Progenitor cell of endocrine pancreas (in vitro differentiated cells): Measurements from ENCODE around the gene BUB1. TPM values are rescaled to one million over a fixed set of nuclear protein-coding genes. Genes with fewer than 3 reads are reported as not detected.
A peak's percentile ranks its signal among the peaks of the same experiment; 100 is the strongest.

Source experiments
- DNase-seq: peaks from one replicate; pipeline ENCODE4 v3.0.0; 2021; ENCODE audit warnings: low spot score; ENCODE audit not compliant: unreplicated experiment
- H3K27ac Mint-ChIP-seq: 2 replicates; pipeline ENCODE4 v1.8.0; 2021; ENCODE audit warnings: mild to moderate bottlenecking, moderate library complexity, mixed read lengths
- H3K27me3 Mint-ChIP-seq: 2 replicates; pipeline ENCODE4 v1.8.0; 2021; ENCODE audit warnings: mixed read lengths
- H3K36me3 Mint-ChIP-seq: 2 replicates; pipeline ENCODE4 v1.8.0; 2022; ENCODE audit warnings: mixed read lengths; ENCODE audit not compliant: insufficient read depth
- H3K4me1 Mint-ChIP-seq: 2 replicates; pipeline ENCODE4 v1.8.0; 2021; ENCODE audit warnings: low read depth, mixed read lengths
- H3K4me3 Mint-ChIP-seq: 2 replicates; pipeline ENCODE4 v1.8.0; 2021; ENCODE audit warnings: low read depth, mild to moderate bottlenecking, moderate library complexity, mixed read lengths
- H3K9me3 Mint-ChIP-seq: 2 replicates; pipeline ENCODE4 v1.8.0; 2021; ENCODE audit warnings: low read depth, mixed read lengths
- total RNA-seq: library from RNA; stranded (reverse); gene quantifications from 2 replicates; pipeline ENCODE4 v1.2.1, GENCODE V29; 2021
- TF ChIP-seq, protein P1 (sequence below): fragments of 200-600 bp; sonication (generic); IDR thresholded peaks from one replicate; pipeline ENCODE4 v1.5.0; 2021; ENCODE audit warnings: antibody characterized with exemption, mild to moderate bottlenecking; ENCODE audit not compliant: unreplicated experiment

The BUB1 gene
- total RNA-seq, 1 donor from 2014 or later, result 25.4 TPM

GRCh38 chr2:110673201-110673600 is 4.7 kb downstream of the BUB1 start:
- peaks cover 3% of the 10 kb centered on the region for H3K36me3 Mint-ChIP-seq
- no peak overlapping the region for H3K4me3 Mint-ChIP-seq
- H3K27me3 Mint-ChIP-seq, result no peaks in the 10 kb centered on the region
- TF ChIP-seq, protein P1, sequence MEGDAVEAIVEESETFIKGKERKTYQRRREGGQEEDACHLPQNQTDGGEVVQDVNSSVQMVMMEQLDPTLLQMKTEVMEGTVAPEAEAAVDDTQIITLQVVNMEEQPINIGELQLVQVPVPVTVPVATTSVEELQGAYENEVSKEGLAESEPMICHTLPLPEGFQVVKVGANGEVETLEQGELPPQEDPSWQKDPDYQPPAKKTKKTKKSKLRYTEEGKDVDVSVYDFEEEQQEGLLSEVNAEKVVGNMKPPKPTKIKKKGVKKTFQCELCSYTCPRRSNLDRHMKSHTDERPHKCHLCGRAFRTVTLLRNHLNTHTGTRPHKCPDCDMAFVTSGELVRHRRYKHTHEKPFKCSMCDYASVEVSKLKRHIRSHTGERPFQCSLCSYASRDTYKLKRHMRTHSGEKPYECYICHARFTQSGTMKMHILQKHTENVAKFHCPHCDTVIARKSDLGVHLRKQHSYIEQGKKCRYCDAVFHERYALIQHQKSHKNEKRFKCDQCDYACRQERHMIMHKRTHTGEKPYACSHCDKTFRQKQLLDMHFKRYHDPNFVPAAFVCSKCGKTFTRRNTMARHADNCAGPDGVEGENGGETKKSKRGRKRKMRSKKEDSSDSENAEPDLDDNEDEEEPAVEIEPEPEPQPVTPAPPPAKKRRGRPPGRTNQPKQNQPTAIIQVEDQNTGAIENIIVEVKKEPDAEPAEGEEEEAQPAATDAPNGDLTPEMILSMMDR, result no peak
- no peaks in the 10 kb centered on the region for H3K9me3 Mint-ChIP-seq
- peak overlapping the region; percentile 49 for H3K27ac Mint-ChIP-seq
- no peak for DNase-seq
- H3K4me1 Mint-ChIP-seq, result peaks cover 8% of the 10 kb centered on the region

DNA sequence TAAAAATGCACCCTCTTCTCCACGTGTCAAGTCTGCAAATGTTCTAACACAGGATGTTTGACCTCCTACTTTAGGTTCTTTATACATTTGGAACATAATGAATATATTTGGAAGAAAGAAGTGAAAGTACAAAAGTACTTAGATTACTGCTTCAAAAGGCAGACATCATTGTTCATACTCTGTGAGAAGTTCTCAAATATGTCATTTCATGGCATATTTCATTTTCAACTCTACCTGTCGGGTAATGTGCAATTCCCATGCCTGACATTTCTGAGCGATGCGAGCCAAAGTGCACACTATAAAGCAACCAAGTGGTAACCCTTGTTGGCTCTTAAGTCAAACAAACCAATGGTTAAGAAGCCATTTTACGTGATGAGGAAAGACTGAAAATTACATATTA is 7.0 kb downstream of the BUB1 start:
- H3K27me3 Mint-ChIP-seq, result no peaks in the 10 kb centered on the region
- no peak for DNase-seq
- H3K27ac Mint-ChIP-seq, result no peak overlapping the region
- TF ChIP-seq, protein P1, result no peak
- no peak overlapping the region for H3K4me3 Mint-ChIP-seq
- H3K9me3 Mint-ChIP-seq, result no peaks in the 10 kb centered on the region
- peaks cover 3% of the 10 kb centered on the region for H3K36me3 Mint-ChIP-seq
- H3K4me1 Mint-ChIP-seq, result no peaks in the 10 kb centered on the region

DNA sequence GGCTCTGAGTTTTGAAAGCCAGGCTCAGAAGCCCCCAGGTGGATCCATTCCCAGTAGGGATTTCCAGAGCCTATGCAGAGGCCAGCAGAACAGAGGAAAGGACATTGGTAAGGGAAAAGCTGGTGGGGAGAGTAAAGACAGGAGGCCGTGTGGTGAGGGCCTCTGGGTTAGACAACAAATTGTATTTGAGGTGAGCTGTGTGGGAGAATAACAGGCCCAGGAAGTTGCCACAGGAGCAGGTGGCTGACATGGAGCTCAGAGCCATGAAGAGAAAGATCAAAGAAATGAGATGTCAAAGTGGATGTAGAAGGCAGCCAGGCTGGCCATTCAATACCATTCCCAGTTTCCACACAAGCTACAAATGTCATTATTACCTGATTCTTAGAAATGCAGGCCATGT is 8.8 kb downstream of the BUB1 start:
- Mint-ChIP-seq H3K4me1 (no peaks in the 10 kb centered on the region), H3K36me3 (peaks cover 5% of the 10 kb centered on the region), H3K9me3 (no peaks in the 10 kb centered on the region), H3K27me3 (no peaks in the 10 kb centered on the region), H3K27ac (no peak overlapping the region), H3K4me3 (no peak overlapping the region)
- TF ChIP-seq, protein P1, result no peak
- no peak for DNase-seq

GRCh38 chr2:110667071-110667470 is 10.8 kb downstream of the BUB1 start:
- Mint-ChIP-seq H3K9me3 (no peaks in the 10 kb centered on the region), H3K27ac (no peak overlapping the region), H3K4me1 (no peaks in the 10 kb centered on the region), H3K36me3 (peaks cover 5% of the 10 kb centered on the region), H3K4me3 (no peak overlapping the region), H3K27me3 (no peaks in the 10 kb centered on the region)
- TF ChIP-seq, protein P1, result no peak
- DNase-seq, result no peak

- DNase-seq, result no peak
- Mint-ChIP-seq H3K27me3 (no peaks in the 10 kb centered on the region), H3K9me3 (no peaks in the 10 kb centered on the region), H3K27ac (no peak overlapping the region), H3K36me3 (peaks cover 6% of the 10 kb centered on the region), H3K4me3 (no peak overlapping the region), H3K4me1 (peaks cover 3% of the 10 kb centered on the region)
- TF ChIP-seq, protein P1, result no peak
Observed at GRCh38 chr2:110664135-110664534, 13.7 kb downstream of the BUB1 start.
